ENCODE measurements around the gene EFHC1.
"Not testable (repeated sequence)": the region's sequence is repeated elsewhere in the genome, so short reads cannot be mapped to it uniquely, and the experiment has no call there.

Gene EFHC1
- total RNA-seq = 1.8 to 18.5 (median 4.7) reads per million in 9 experiments

GRCh38 chr6:52419809-52420667, at the start of gene EFHC1:
EFHC1 (plus strand) TSS chr6:52420342; CDS start chr6:52420411, 69 bp downstream.
- Mint-ChIP-seq H3K27me3 (no peaks in the 10 kb centered on the region), H3K9me3 (no peaks in the 10 kb centered on the region), H3K36me3 (ENCODE audit: insufficient read depth) (no peaks in the 10 kb centered on the region), H3K27ac (no peak within 1 kb of the TSS), H3K4me3 (no peak within 1 kb of the TSS), H3K4me1 (ENCODE audit: low read depth in 2 of 2) (peaks cover 6 to 13% of the 10 kb centered on the region in 2 donors)
- ATAC-seq (replicated peaks) (peak; percentile 92), DNase-seq (peak; percentile 97)

- ATAC-seq (replicated peaks) (no peak), DNase-seq (no peak)
- Mint-ChIP-seq H3K4me3 (no peak overlapping the region), H3K9me3 (peaks cover 2 to 11% of the 10 kb centered on the region in 2 donors), H3K27ac (peak overlapping the region in 1 of 2 donors; percentile 49), H3K4me1 (ENCODE audit: low read depth in 2 of 2) (peaks cover 22 to 74% of the 10 kb centered on the region in 2 donors), H3K27me3 (no peaks in the 10 kb centered on the region), H3K36me3 (ENCODE audit: insufficient read depth) (peaks cover 14% of the 10 kb centered on the region)
Observed at GRCh38 chr6:52371656-52372191, 48.4 kb upstream of the EFHC1 start.

- Mint-ChIP-seq H3K36me3 (ENCODE audit: insufficient read depth) (peaks cover 6% of the 10 kb centered on the region), H3K27me3 (no peaks in the 10 kb centered on the region), H3K4me1 (ENCODE audit: low read depth in 2 of 2) (peaks cover 31 to 79% of the 10 kb centered on the region in 2 donors), H3K9me3 (peaks cover 2 to 11% of the 10 kb centered on the region in 2 donors), H3K27ac (peak overlapping the region in 1 of 2 donors; percentile 74), H3K4me3 (no peak overlapping the region)
- DNase-seq (no peak), ATAC-seq (replicated peaks) (no peak)
Observed at GRCh38 chr6:52373151-52373690, 46.9 kb upstream of the EFHC1 start.

- Mint-ChIP-seq H3K4me3 (no peak overlapping the region), H3K27me3 (no peaks in the 10 kb centered on the region), H3K27ac (peak overlapping the region; percentile 55 to 74), H3K36me3 (ENCODE audit: insufficient read depth) (peaks cover 6% of the 10 kb centered on the region), H3K9me3 (peaks cover 2 to 11% of the 10 kb centered on the region in 2 donors), H3K4me1 (ENCODE audit: low read depth in 2 of 2) (peaks cover 29 to 77% of the 10 kb centered on the region in 2 donors)
- no peak for ATAC-seq (replicated peaks)
- DNase-seq = no peak
Observed at GRCh38 chr6:52374247-52374646, 45.9 kb upstream of the EFHC1 start.

- peak overlapping the region; percentile 36 to 55 for H3K27ac Mint-ChIP-seq
Observed at GRCh38 chr6:52375780-52376556, 44.2 kb upstream of the EFHC1 start.

GRCh38 chr6:52376763-52377162, 43.4 kb upstream of the EFHC1 start:
- ATAC-seq (replicated peaks) (no peak), DNase-seq (no peak)
- Mint-ChIP-seq H3K27me3 (no peaks in the 10 kb centered on the region), H3K4me3 (peak overlapping the region; percentile 21 to 43), H3K36me3 (ENCODE audit: insufficient read depth) (peaks cover 6% of the 10 kb centered on the region), H3K9me3 (peaks cover 2 to 11% of the 10 kb centered on the region in 2 donors), H3K4me1 (ENCODE audit: low read depth in 2 of 2) (peaks cover 31 to 77% of the 10 kb centered on the region in 2 donors), H3K27ac (peak overlapping the region; percentile 38 to 72)

More at GRCh38 chr6:52375780-52376556, 44.2 kb upstream of the EFHC1 start:
- H3K4me3 Mint-ChIP-seq = peak overlapping the region in 1 of 2 donors; percentile 21
- DNase-seq (no peak), ATAC-seq (replicated peaks) (peak; percentile 63)
- peaks cover 31 to 72% of the 10 kb centered on the region in 2 donors for H3K4me1 Mint-ChIP-seq (ENCODE audit: low read depth in 2 of 2)
- H3K27me3 Mint-ChIP-seq = no peaks in the 10 kb centered on the region
- peaks cover 2 to 11% of the 10 kb centered on the region in 2 donors for H3K9me3 Mint-ChIP-seq
- H3K36me3 Mint-ChIP-seq (ENCODE audit: insufficient read depth) = peaks cover 6% of the 10 kb centered on the region

- Mint-ChIP-seq H3K27me3 (no peaks in the 10 kb centered on the region), H3K36me3 (ENCODE audit: insufficient read depth) (peaks cover 6% of the 10 kb centered on the region), H3K4me1 (ENCODE audit: low read depth in 2 of 2) (peaks cover 33 to 68% of the 10 kb centered on the region in 2 donors), H3K27ac (peak overlapping the region; percentile 38 to 92), H3K4me3 (peak overlapping the region; percentile 34 to 43), H3K9me3 (peaks cover 2 to 11% of the 10 kb centered on the region in 2 donors)
- ATAC-seq (replicated peaks) (peak; percentile 22), DNase-seq (no peak)
Observed at GRCh38 chr6:52377538-52378221, 42.5 kb upstream of the EFHC1 start.

- Mint-ChIP-seq H3K36me3 (ENCODE audit: insufficient read depth) (peaks cover 3% of the 10 kb centered on the region), H3K4me1 (ENCODE audit: low read depth in 2 of 2) (peaks cover 25 to 57% of the 10 kb centered on the region in 2 donors), H3K9me3 (no peaks in the 10 kb centered on the region), H3K4me3 (no peak overlapping the region), H3K27me3 (no peaks in the 10 kb centered on the region), H3K27ac (no peak overlapping the region)
- DNase-seq (no peak), ATAC-seq (replicated peaks) (no peak)
Observed at GRCh38 chr6:52381249-52381648, 38.9 kb upstream of the EFHC1 start.

- Mint-ChIP-seq H3K4me1 (ENCODE audit: low read depth in 2 of 2) (peaks cover 17 to 46% of the 10 kb centered on the region in 2 donors), H3K27ac (peak overlapping the region; percentile 61 to 86), H3K27me3 (no peaks in the 10 kb centered on the region), H3K36me3 (ENCODE audit: insufficient read depth) (peaks cover 2% of the 10 kb centered on the region), H3K9me3 (no peaks in the 10 kb centered on the region), H3K4me3 (no peak overlapping the region)
- ATAC-seq (replicated peaks) = no peak
- DNase-seq = no peak
Observed at GRCh38 chr6:52384145-52384766, 35.9 kb upstream of the EFHC1 start.

GRCh38 chr6:52385074-52385473, 35.1 kb upstream of the EFHC1 start:
- Mint-ChIP-seq H3K9me3 (no peaks in the 10 kb centered on the region), H3K4me3 (no peak overlapping the region), H3K27ac (peak overlapping the region in 1 of 2 donors; percentile 86), H3K36me3 (ENCODE audit: insufficient read depth) (peaks cover 8% of the 10 kb centered on the region), H3K27me3 (no peaks in the 10 kb centered on the region), H3K4me1 (ENCODE audit: low read depth in 2 of 2) (peaks cover 22 to 51% of the 10 kb centered on the region in 2 donors)
- no peak for DNase-seq
- ATAC-seq (replicated peaks) = no peak

GRCh38 chr6:52388119-52388518, 32.0 kb upstream of the EFHC1 start:
- peaks cover 43 to 65% of the 10 kb centered on the region in 2 donors for H3K4me1 Mint-ChIP-seq (ENCODE audit: low read depth in 2 of 2)
- DNase-seq; ATAC-seq (replicated peaks); H3K4me3 Mint-ChIP-seq; H3K9me3 Mint-ChIP-seq; H3K27me3 Mint-ChIP-seq: not testable (repeated sequence)
- H3K27ac Mint-ChIP-seq = peak overlapping the region; percentile 92 to 96
- H3K36me3 Mint-ChIP-seq (ENCODE audit: insufficient read depth) = peaks cover 13% of the 10 kb centered on the region

GRCh38 chr6:52388790-52389189, 31.4 kb upstream of the EFHC1 start:
- Mint-ChIP-seq H3K27ac (peak overlapping the region; percentile 92 to 96), H3K9me3 (no peaks in the 10 kb centered on the region), H3K4me3 (peak overlapping the region in 1 of 2 donors; percentile 85), H3K27me3 (no peaks in the 10 kb centered on the region), H3K36me3 (ENCODE audit: insufficient read depth) (peaks cover 13% of the 10 kb centered on the region), H3K4me1 (ENCODE audit: low read depth in 2 of 2) (peaks cover 48 to 69% of the 10 kb centered on the region in 2 donors)
- no peak for DNase-seq
- ATAC-seq (replicated peaks) = no peak
